Activated T-cell treated with anti-CD3 and anti-CD28 coated beads, Interleukin-2, amount 50 U/mL, for 72 hours (primary cell): ENCODE measurements around the gene URGCP. TPM values are rescaled to one million over a fixed set of nuclear protein-coding genes. Genes with fewer than 3 reads are reported as not detected.

ENCODE experiments used
- total RNA-seq, 2 donors: library from RNA; stranded (reverse); gene quantifications; one replicate each; pipeline ENCODE4 v1.2.3, GENCODE V29; 2022

URGCP gene
- total RNA-seq, 2 donors from 2014 or later, result 34.4 to 36.8 TPM

Other genes with a start within 250 kb of the URGCP start
- 100 to 1,000 TPM in 1 of 2 donors, 10 to 100 TPM in 1; 85.4 to 106 TPM for gene COA1, start 177.1 kb downstream of the URGCP start, total RNA-seq
- gene BLVRA, start 147.9 kb downstream of the URGCP start, total RNA-seq, result 10 to 100 TPM; 29.8 to 36.1 TPM
- 100 to 1,000 TPM in 1 of 2 donors, 10 to 100 TPM in 1; 82.7 to 100 TPM for gene MRPS24, start 37.1 kb downstream of the URGCP start, total RNA-seq
- gene UBE2D4, start 19.8 kb upstream of the URGCP start, total RNA-seq, result 1 to 10 TPM; 6.7 to 9.0 TPM
- gene SPDYE1, start 91.3 kb upstream of the URGCP start, total RNA-seq, result not detected
- 10 to 100 TPM; 57.8 to 58.8 TPM for gene DBNL, start 138.1 kb upstream of the URGCP start, total RNA-seq
- 1 to 10 TPM; 1.2 to 1.7 TPM for gene PGAM2, start 159.0 kb upstream of the URGCP start, total RNA-seq
- 10 to 100 TPM; 40.2 to 46.0 TPM for gene POLM, start 175.9 kb upstream of the URGCP start, total RNA-seq
- 10 to 100 TPM; 18.1 to 18.4 TPM for gene AEBP1, start 197.7 kb upstream of the URGCP start, total RNA-seq
- gene POLD2, start 217.0 kb upstream of the URGCP start, total RNA-seq, result 100 to 1,000 TPM; 101 to 138 TPM
- gene MYL7, start 234.7 kb upstream of the URGCP start, total RNA-seq, result not detected